GOT3 (cell line): ENCODE results near the gene SMPD3.

Experiments
- DNase-seq: peaks from one replicate; lab custom pipeline; 2025; ENCODE audit warnings: mixed read lengths; lab: John Stamatoyannopoulos, UW

SMPD3 gene

GRCh38 chr16:68380676-68381362 is 67.5 kb downstream of the SMPD3 start:
- no peak for DNase-seq

GRCh38 chr16:68380348-68380670 is 68.0 kb downstream of the SMPD3 start:
- DNase-seq = no peak

- DNase-seq = no peak
Observed at GRCh38 chr16:68379472-68380347, 68.6 kb downstream of the SMPD3 start.

GRCh38 chr16:68378436-68379415 is 69.6 kb downstream of the SMPD3 start:
- DNase-seq = no peak

DNA sequence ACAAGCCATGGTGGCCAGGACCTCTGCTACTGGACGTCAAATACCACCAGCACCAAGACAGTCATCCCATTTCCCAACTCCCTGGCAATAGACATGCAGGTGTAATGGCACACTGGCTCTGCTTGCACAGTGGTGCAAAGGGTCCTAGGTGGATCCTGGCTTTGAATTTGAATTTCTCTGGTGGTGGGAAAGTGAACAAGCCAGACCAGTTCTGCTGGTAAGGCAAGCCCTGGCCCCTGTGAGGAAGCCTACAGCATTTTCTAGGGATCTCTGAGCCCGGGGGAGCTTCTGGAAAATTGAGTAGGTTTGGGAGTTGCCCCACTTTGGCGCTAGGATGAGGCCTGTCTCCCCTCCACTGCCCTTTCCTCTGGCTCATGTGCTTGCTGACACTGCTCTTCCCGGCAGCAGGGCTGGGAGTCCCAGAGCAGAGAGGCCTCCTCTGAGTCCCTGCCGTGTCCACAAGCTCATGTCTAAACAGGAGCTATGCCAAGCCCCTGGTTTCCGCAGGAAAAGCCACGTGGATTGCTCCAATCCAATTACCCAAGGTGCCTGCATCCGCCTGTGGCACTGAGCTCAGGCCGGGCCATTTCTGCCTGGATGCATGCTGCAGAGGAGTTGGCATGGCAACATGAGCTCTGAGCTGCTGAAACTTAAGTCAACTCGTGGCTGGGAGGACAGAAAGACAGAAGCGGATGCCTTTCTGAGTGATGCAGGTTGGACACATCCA is 70.5 kb downstream of the SMPD3 start:
- no peak for DNase-seq

DNA sequence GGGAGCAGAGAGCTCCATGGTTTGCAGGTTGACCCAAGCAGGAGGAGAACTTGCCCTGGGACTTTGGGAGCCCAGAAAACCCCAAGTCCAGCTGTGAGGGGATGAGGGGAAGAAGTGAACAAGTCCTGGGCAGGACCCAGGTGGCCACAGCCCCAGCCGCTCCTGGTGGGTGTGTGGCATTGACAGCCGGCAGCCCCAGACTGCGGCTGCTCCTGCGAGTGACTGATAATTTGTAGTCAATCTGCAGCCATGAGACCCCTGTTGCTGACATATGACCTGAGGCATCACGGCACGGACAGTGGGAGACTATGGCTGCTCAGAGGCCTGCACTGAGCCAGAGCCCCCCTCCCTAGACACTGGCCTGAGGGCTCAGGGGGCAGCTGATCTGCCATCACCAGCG is 71.1 kb downstream of the SMPD3 start:
- no peak for DNase-seq

DNA sequence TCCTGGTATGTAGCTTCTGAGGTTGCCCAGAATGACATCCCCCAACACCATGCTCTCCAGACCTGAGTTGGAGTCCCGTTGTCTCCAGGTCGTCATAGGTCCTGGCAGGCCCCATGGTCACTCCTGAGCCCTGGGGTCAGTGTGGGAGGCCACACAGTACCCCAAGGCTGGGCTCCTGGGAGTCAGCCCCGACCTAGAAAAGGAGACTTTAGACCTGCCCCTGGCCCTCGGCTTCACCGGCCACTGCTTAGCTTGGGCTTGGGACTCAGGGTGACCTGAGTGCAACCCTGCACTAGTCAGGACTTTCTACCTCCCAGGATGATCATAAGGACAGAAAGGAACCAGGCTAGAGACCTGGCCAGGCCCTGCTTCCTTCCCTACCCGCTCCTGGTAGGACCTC is 71.7 kb downstream of the SMPD3 start:
- DNase-seq = no peak

DNA sequence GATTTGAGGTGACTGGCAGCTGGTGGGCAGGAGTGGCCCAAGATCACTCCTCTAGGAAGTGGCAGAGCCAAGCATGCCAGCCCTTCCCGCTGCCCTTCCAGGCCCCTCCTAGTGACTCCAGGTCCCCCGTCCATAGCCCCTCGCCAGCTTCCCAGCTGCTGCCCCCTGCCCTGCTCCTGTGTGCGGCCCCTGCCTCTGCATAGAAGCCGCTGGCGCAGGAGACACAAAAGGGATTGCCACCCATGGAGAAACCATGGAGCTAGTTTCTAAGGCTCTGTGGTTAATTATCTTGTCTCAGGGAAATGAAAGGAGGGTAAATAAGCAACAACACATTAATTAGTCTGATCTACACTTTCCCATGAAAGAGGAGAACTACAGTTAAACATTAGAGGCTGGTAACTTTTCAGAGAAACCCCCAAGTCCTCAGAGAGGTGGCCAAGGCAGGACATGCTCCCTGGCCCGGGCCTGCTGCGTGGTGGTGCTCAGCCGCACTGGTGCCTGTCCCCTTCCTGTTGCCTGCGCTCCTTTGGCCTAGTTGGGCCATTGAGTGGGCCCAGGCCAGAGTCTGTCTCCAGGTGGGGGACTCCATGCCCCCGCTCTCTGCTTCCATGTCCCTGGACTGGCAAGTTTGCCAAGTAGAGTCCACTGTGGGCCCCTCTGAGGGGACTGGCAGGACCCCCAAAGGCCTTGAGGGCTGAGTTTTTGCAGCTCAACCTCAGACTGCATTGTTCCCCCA is 72.3 kb downstream of the SMPD3 start:
- DNase-seq = no peak

- DNase-seq = no peak
Observed at GRCh38 chr16:68374961-68375660, 73.2 kb downstream of the SMPD3 start.

DNA sequence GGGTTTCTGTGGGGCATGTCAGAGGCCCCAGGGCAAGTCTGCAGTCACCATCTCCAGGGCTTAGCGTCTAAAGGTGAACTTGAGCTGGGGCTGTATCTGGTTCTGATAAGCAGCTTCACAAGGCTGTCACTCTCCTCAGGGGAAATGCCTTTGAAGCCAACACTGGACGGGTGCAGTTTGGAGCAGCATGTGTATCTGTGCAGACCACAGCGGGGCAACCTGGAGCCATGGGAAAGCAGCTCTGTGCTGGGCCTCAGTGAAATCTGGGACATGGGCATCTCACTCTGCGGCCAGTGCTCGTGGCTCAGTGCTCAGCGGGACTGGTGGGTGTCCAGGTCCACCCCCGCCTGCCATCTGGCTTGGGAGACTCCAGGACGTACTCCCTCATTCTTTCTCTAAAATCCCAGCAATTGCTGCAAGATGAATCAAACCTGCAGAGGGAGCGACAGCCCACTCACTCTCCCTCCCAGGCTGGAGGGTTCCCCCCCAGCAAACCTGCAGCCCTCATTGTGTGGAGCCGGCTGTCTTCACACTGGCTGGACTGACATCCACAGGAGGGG is 74.0 kb downstream of the SMPD3 start:
- DNase-seq = no peak

- DNase-seq = no peak
Observed at GRCh38 chr16:68373528-68374245, 74.6 kb downstream of the SMPD3 start.

GRCh38 chr16:68372806-68373205 is 75.5 kb downstream of the SMPD3 start:
- no peak for DNase-seq

- no peak for DNase-seq
Observed at GRCh38 chr16:68372381-68372720, 76.0 kb downstream of the SMPD3 start.

DNA sequence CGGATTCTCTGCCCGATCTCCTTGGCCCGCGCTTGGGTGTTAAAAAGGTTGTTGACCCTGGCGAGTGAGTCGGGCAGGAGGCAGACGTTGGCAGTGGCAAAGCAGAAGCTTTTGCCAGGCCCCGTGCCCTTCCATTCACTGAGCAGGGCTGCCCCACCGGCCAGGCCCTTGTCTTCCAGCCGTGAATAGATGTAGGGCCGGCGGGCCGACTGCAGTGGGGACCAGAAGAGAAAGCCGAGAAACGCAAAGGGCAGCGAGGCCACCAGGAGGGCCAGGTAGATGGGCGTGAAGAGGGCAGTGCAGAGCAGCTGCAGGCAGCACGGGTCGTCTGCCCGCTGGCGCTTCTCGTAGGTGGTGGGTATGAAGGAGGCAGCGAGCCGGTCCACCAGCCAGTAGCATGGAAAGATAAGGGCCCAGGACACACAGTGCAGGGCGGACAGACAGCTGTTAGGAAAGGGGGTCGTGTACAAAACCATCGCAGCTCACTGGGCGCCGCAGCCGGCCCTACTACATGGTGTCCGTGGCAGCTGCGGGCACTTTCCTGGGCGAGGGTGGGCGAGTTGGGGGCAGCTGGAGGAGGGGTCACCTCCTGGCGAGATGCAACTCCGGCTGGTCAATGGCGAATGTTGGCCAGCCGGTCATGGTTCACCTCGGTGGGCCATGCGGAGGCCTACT is 76.5 kb downstream of the SMPD3 start:
- no peak for DNase-seq

- no peak for DNase-seq
Observed at GRCh38 chr16:68371276-68371651, 77.0 kb downstream of the SMPD3 start.

DNA sequence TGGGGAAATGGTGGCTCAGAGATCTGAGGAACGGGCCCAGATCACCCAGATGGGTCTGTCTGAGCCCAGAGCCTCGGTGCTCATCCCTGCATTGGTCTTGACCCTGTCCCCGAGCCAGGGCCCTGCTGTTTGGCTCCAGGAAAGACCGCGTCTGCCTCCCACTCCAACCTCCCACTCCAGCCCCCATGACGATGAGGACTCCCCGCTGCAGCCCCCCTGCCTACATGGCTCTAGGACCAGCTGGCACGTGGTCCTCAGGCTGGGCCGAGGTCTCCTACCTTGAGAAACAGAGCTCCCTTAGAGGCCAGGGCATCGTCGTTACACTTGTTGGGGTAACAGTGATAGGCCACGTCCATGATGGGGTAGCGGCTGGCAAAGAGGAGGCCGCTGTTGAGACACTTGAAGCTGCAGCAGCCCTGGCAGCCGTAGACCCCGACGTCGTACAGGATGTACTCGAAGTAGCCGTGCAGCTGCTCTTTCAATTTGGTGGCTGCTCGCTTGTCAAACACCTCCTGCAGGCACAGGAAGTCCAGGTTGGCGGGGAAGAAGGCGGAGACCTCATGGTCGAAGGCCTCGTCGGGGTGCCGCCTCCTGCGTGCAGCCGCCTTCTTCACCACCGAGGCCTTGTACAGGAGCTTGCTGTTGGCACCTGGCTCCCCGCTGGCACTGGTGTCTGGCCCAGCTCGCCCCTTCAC is 77.6 kb downstream of the SMPD3 start:
- no peak for DNase-seq

DNA sequence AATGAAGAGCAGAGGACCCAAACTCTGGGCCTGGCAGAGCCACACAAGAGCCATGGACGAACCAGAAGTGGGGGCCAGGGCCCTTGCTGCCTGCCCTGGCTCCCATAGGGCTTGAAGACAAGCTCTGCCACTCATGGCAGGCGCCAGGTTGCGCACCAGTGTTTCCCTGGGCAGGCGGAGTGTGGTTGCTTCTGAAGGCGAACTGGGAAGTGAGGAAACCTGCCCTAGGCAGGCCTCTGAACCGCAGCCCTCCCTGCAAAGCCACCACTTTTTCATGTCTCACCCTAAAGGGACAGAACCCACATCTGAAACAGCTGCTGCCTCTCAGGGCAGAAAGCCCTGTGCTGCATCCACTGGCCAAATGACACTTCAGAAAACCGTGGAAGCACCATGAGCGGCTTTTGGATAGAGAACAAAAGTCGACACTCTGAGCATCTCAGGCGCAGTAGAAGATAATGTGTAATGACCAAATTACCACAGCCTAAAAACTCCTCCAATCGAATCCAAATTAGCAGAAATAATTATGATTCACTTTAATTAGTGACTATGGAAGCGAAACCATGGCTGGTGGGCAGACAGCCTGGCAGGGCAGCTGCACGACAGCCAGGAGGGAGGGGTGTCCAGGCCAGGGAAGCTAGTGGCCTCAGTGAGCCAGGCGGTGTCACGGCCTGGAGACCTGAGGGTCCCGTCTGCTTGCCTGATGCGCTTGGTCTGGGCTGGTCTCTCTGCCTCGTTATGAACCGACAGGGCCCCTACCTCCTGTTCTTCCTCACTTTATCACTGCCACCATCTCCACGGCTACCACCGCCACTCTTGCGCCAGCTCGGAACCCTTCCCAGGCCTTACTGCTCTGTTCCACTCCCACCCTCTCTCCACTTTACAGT is 78.4 kb downstream of the SMPD3 start:
- DNase-seq = no peak
